IMR-90 (cell line): ENCODE data around the gene GINS1.

Experiments
- CTCF ChIP-seq: conservative IDR thresholded peaks from 2 replicates; pipeline ENCODE4 v1.5.1; 2012; ENCODE audit warnings: mild to moderate bottlenecking, low read depth, low read length, improper control_type of control experiment
- MAFK ChIP-seq: IDR thresholded peaks from 2 replicates; pipeline ENCODE4 v1.6.1; 2012; ENCODE audit warnings: low read depth, low read length, improper control_type of control experiment

- no peak for TF ChIP-seq MAFK
- no peak for TF ChIP-seq CTCF
Observed at GRCh38 chr20:25493137-25493536, 85.7 kb downstream of the GINS1 start.
